Right renal pelvis (tissue), 4 donors: ENCODE data around the gene UPK3A. TPM values are rescaled to one million over a fixed set of nuclear protein-coding genes. Genes with fewer than 3 reads are reported as not detected.
"Not testable (repeated sequence)": the region's sequence is repeated elsewhere in the genome, so short reads cannot be mapped to it uniquely, and the experiment has no call there.

ENCODE experiments used
- DNase-seq, 4 donors: peaks; one replicate each; pipeline ENCODE4 v3.0.0-alpha.2; 2013; ENCODE audit warnings: low read depth in 4 of 4, low spot score in 3 of 4, missing footprints in 1 of 4
- polyA plus RNA-seq, 4 donors: library from polyadenylated mRNA; unstranded; fragments of 120-200 nt; gene quantifications; one replicate each; pipeline ENCODE4 v1.2.1, GENCODE V29; 2013; ENCODE audit not compliant: insufficient read length in 4 of 4

Gene UPK3A
- polyA plus RNA-seq, 4 donors = 0.60 to 8.8 (median 5.1) TPM

DNA sequence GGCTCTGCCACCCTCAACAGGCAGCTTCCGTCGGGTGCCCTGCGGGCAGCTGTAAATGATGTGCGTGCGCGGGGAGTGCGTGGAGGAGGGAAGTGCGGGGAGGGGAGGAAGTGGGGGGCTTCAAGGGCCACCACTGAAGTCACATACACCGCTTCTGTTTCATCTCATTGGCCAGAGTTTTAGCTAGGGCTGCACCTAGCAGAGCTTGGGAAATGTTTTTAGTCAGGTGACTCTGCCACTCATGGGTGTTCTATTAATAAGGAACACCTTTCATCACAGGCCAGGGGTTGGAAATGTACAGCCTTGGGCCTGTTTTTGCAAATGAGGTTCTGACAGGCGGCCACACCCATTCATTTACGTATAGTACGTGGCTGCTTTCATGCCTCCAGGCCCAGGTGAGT is 39.6 kb downstream of the UPK3A start:
- no peak for DNase-seq

DNA sequence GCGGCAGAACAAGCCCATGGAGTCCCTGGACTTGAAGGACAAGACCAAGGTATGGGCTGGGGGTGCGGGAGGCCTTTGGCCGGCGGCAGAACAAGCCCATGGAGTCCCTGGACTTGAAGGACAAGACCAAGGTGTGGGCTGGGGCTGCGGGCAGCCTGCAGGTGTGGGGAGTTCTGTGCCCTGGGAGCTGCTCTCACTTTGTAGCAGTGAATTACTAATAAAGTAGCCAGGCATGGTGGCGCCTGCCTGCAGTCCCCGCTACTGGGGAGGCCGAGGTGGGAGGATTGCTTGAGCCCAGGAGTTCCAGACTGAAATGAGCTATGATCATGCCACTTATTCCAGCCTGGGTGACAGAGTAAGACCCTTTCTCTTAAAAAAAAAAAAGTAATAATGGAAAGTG is 43.5 kb downstream of the UPK3A start:
- DNase-seq = not testable (repeated sequence)

GRCh38 chr22:45328822-45329529 is 44.2 kb downstream of the UPK3A start:
- no peak for DNase-seq

GRCh38 chr22:45329530-45329936 is 44.8 kb downstream of the UPK3A start:
- DNase-seq = no peak

DNA sequence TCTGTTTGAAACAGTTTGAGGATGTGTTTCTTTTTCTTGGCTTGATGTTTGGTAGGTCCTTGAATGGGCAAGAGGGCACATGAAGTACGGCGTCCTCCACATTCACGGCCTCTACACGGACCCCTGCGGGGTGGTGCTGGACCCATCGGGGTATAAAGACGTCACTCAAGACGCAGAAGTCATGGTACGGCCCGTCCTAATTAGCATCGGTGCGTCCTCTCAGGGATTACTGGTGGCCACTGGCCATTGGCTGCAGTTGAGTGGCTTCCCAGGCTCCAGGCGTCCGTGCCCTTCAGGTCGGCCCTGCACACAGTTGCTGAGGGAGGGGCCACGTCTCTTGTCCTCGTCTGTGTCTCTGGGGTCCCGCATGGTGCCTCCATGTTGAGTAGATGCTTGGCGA is 45.8 kb downstream of the UPK3A start:
- no peak for DNase-seq

GRCh38 chr22:45331486-45331885 is 46.7 kb downstream of the UPK3A start:
- no peak for DNase-seq

GRCh38 chr22:45332001-45332400 is 47.3 kb downstream of the UPK3A start:
- no peak for DNase-seq

DNA sequence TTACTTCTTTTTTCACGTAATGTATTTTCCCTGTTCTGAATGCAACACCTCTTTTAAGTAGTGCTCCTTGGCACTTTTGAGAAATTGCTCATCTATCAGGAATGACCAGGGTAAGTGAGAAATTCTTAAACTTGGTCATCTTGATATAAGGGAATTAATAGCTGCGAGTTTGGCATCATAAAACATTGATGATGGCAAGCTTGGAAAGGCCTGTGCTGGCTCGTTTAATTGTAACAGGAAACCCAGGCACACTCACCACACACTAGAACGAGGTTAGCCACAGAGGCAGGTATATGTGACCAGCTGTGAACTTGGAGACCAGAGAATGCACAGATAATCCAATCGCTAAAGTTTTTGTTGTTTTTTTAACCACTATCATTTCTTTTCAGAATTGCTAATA is 49.3 kb downstream of the UPK3A start:
- no peak for DNase-seq

GRCh38 chr22:45334528-45334927 is 49.8 kb downstream of the UPK3A start:
- DNase-seq = no peak

- no peak for DNase-seq
Observed at GRCh38 chr22:45335021-45335818, 50.5 kb downstream of the UPK3A start.

- DNase-seq = no peak
Observed at GRCh38 chr22:45335854-45336522, 51.2 kb downstream of the UPK3A start.

DNA sequence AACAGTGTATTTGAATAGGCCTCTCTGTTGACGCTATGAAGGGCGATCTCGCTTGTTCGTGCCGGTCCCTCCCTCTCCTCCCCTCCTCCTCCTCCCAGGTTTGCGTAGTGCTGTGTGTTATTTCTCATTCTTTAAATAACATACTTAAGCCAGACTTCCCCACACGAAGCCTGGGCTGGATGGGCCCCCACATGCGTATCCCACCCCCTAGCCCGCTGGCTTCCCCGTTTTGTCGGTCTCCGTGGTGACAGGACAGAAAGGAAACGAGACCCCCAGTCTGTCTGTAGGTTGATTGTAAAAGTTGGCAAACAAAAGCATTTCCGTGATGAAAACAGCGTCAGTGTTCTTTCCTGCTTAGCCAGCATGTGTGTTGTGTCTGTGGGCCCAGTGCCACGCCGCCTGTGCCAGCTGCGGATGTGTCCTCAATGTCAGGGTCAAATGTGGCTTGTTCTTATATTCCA is 52.3 kb downstream of the UPK3A start:
- DNase-seq = no peak

- DNase-seq = no peak
Observed at GRCh38 chr22:45337536-45337935, 52.8 kb downstream of the UPK3A start.

DNA sequence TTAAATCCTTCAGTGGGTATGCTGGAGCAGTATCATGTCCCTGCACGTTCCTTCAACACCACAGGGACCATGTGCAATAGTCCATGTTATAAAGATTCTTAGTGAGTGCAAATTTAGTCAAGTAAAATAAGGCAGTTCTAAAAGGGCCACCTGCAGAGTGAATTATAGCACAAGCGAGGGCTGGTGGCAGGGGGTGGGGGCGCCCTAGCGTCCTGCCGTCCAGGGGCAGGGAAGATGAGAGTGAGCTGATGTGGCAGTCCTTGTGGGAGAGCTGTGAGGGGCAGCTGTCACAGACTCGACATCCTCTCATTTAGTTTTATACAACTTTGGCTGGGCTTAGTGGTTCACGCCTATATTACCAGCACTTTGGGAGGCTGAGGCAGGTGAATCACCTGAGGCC is 54.0 kb downstream of the UPK3A start:
- no peak for DNase-seq

DNA sequence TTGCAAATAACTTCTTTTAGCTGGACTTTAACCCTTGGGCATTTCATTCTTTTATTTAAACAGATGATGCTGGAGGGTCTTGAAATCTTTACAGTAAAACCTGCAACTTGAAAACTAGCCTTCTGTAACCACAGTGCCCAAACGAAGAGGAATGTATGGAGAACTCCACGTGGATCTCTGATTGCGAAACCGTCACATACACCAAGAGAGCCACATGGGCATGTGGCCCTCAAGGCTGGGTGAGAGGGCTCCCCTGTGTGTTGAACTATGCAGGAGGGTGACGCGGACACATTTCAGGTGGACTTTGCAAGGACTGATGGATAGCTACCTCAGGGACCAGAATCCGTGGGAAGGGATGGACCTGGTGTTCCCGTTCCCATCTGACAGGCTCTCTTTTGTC is 55.6 kb downstream of the UPK3A start:
- DNase-seq = no peak

DNA sequence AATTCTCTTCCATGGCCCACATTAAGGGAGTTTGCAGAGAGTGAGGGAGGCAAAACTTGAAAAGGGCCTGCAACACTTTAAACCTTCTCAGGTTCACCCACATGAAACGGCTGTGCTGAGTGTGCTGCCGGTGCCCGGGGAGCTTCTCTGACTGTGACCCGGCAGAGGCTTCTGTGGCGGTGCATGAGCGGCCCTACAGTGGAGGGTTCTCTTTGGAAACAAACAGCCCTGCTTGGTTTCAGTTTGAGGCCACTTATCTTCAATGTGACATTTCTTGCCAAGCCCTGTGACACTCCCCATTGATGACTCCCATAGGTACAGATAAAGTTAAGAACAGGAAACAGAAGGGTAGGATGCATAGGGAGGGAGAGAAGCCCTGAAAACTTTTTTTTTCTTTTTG is 56.7 kb downstream of the UPK3A start:
- DNase-seq = no peak

DNA sequence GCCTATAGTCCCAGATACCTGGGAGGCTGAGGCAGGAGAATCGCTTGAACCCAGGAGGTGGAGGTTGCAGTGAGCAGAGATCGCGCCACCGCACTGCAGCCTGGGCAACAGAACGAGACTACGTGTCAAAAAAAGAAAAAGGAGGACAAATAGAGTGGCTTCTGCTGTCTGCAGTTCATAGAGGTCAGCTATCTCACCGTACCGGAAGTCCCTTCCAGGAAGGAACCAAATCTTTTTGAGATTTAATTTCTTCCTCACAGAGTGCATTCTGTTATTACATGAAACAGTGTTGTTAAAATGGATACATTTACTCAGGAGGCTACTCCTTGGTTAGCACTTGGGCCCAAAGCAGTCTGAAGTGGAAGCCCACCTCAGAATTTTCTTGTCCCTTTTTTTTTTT is 58.4 kb downstream of the UPK3A start:
- no peak for DNase-seq

- DNase-seq = no peak
Observed at GRCh38 chr22:45344334-45344733, 59.6 kb downstream of the UPK3A start.
